NT2/D1 (cell line): Measurements from ENCODE around the gene RND3.

Experiments
- YY1 ChIP-seq: IDR thresholded peaks from 2 replicates; pipeline ENCODE4 v1.6.1; 2011; ENCODE audit not compliant: insufficient read length, insufficient read depth
- ZNF274 ChIP-seq: IDR thresholded peaks from 2 replicates; pipeline ENCODE4 v1.6.1; 2011; ENCODE audit warnings: mild to moderate bottlenecking, low read depth, low read length

DNA sequence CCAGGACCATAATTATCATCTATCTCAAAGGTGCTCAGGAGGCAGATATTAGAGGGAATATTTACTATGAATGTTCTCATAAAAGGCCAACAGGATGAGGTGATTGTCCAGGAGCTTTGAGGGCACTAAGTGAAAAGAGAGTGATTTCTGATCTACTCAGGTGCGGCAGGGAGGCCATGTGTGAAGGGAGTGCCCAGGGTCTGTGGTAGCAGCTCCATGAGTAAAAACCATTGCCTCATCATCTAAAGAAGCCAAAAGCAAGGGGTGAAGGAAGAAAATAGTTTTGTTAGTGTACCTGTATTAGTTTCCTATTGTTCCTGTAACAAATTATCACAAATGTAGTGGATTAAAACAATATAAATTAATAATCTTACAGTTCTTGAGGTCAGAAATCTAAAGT is 22.5 kb downstream of the RND3 start:
- TF ChIP-seq ZNF274 (no peak), YY1 (no peak)
